H1 (cell line): ENCODE data around the gene RNF175. TPM values are rescaled to one million over a fixed set of nuclear protein-coding genes. Genes with fewer than 3 reads are reported as not detected.
A peak's percentile ranks its signal among the peaks of the same experiment; 100 is the strongest.

Experiments used
- CTCF ChIA-PET: fragments of 300-600 bp; sonication (Branson Sonifier 250); formaldehyde crosslinking; loops from one replicate; lab custom pipeline; 2021; ENCODE audit not compliant: partially characterized antibody; lab: Charles Lee
- POLR2A ChIA-PET: fragments of 300-600 bp; sonication (Branson Sonifier 250); formaldehyde crosslinking; loops from one replicate; lab custom pipeline; 2021; ENCODE audit warnings: inconsistent platforms; ENCODE audit not compliant: partially characterized antibody; lab: Charles Lee
- DNase-seq, 2 experiments: peaks; one replicate each; pipeline versions ENCODE4 v3.0.0 to v3.0.0-alpha.2; 2010 to 2022; ENCODE audit warnings: low spot score in 2 of 2, low read depth in 1 of 2, mixed read lengths in 1 of 2
- FAIRE-seq: peaks from 2 replicates; lab custom pipeline; 2011; peaks lifted over from hg19 to GRCh38; lab: Jason Lieb, UNC
- H2AFZ ChIP-seq: 2 replicates; pipeline ENCODE4 v1.8.1; 2012; ENCODE audit warnings: low read length, inconsistent platforms
- H2AK5ac ChIP-seq: 2 replicates; pipeline ENCODE4 v1.6.1; 2013; ENCODE audit warnings: low read depth, low read length
- H2BK120ac ChIP-seq: replicated peaks from 2 replicates; pipeline ENCODE3; 2013; ENCODE audit warnings: low read depth, low read length, inconsistent platforms
- H2BK12ac ChIP-seq: 2 replicates; pipeline ENCODE4 v1.6.1; 2013; ENCODE audit warnings: low read depth, low read length
- H2BK15ac ChIP-seq: 2 replicates; pipeline ENCODE4 v1.6.1; 2013; ENCODE audit warnings: low read length
- H2BK20ac ChIP-seq: 2 replicates; pipeline ENCODE4 v1.6.1; 2013; ENCODE audit warnings: low read length
- H2BK5ac ChIP-seq: 2 replicates; pipeline ENCODE4 v1.6.1; 2013; ENCODE audit warnings: low read depth, low read length
- H3K14ac ChIP-seq: 2 replicates; pipeline ENCODE4 v1.6.1; 2013; ENCODE audit warnings: inconsistent platforms; ENCODE audit not compliant: insufficient read length
- H3K18ac ChIP-seq: 2 replicates; pipeline ENCODE4 v1.6.1; 2013; ENCODE audit warnings: low read length; ENCODE audit errors: extremely low read depth
- H3K23ac ChIP-seq: 2 replicates; pipeline ENCODE4 v1.6.1; 2013; ENCODE audit warnings: inconsistent platforms; ENCODE audit not compliant: insufficient read length
- H3K23me2 ChIP-seq: 2 replicates; pipeline ENCODE4 v1.6.1; 2013; ENCODE audit warnings: low read depth, low read length
- H3K27ac ChIP-seq: 2 replicates; pipeline ENCODE4 v1.6.1; 2011; ENCODE audit warnings: low read depth, low read length, inconsistent platforms
- H3K27me3 ChIP-seq, 4 experiments: replicated peaks in 1 of 4; 1 replicate in 1 of 4; 2 replicates in 3 of 4; pipeline versions ENCODE4 v1.6.1 to v1.8.1; 2011 to 2013; ENCODE audit warnings: low read length in 3 of 4, mild to moderate bottlenecking in 3 of 4, inconsistent platforms in 2 of 4, mixed read lengths in 2 of 4, moderate library complexity in 1 of 4; ENCODE audit not compliant: control insufficient read depth in 3 of 4, insufficient read depth in 3 of 4; ENCODE audit errors: extremely low read depth in 1 of 4
- H3K36me3 ChIP-seq, 4 experiments: 2 replicates each; pipeline versions ENCODE4 v1.6.1 to v1.8.1; 2011 to 2013; ENCODE audit warnings: mild to moderate bottlenecking in 4 of 4, low read length in 3 of 4, moderate library complexity in 2 of 4, control low read depth in 1 of 4, inconsistent platforms in 1 of 4; ENCODE audit not compliant: insufficient read depth in 4 of 4, control insufficient read depth in 2 of 4
- H3K4ac ChIP-seq: replicated peaks from 2 replicates; pipeline ENCODE3; 2013; ENCODE audit warnings: low read length, low read depth, mixed read lengths, inconsistent platforms; ENCODE audit not compliant: insufficient read length
- H3K4me1 ChIP-seq, 4 experiments: replicated peaks in 1 of 4; 1 replicate in 1 of 4; 2 replicates in 3 of 4; pipeline versions ENCODE4 v1.6.1 to v1.8.1; 2011 to 2013; ENCODE audit warnings: low read length in 3 of 4, inconsistent platforms in 2 of 4, mixed read lengths in 1 of 4; ENCODE audit not compliant: insufficient read depth in 4 of 4, control insufficient read depth in 3 of 4
- H3K4me2 ChIP-seq, 2 experiments: 2 replicates each; pipeline versions ENCODE4 v1.6.1 to v1.8.1; 2011 to 2013; ENCODE audit warnings: low read depth in 2 of 2, low read length in 2 of 2, control low read depth in 1 of 2, inconsistent platforms in 1 of 2, mild to moderate bottlenecking in 1 of 2; ENCODE audit not compliant: insufficient read depth in 1 of 2
- H3K4me3 ChIP-seq, 4 experiments: fragments of 200-600, 300-600 bp in 1 of 4; sonication (generic), shearing (Covaris generic), sonication (Bioruptor Twin) in 1 of 4; 2 replicates each; pipeline versions ENCODE4 v1.5.1 to v1.8.1; 2011 to 2016; ENCODE audit warnings: low read length in 4 of 4, low read depth in 3 of 4, control low read depth in 2 of 4, inconsistent platforms in 2 of 4, mild to moderate bottlenecking in 2 of 4, mixed read lengths in 1 of 4, moderate library complexity in 1 of 4; ENCODE audit not compliant: insufficient read depth in 2 of 4; ENCODE audit errors: extremely low read depth in 1 of 4
- H3K56ac ChIP-seq: replicated peaks from 2 replicates; pipeline ENCODE3; 2013; ENCODE audit warnings: low read depth, mild to moderate bottlenecking, mixed read lengths, low read length, inconsistent platforms; ENCODE audit not compliant: insufficient read length
- H3K79me1 ChIP-seq: 2 replicates; pipeline ENCODE4 v1.6.1; 2013; ENCODE audit warnings: low read depth, low read length, control low read depth
- H3K79me2 ChIP-seq, 2 experiments: 2 replicates each; pipeline versions ENCODE4 v1.6.1 to v1.8.1; 2012 to 2013; ENCODE audit warnings: low read length in 2 of 2, mild to moderate bottlenecking in 2 of 2, inconsistent platforms in 1 of 2; ENCODE audit not compliant: insufficient read depth in 2 of 2, control insufficient read depth in 1 of 2
- H3K9ac ChIP-seq, 4 experiments: replicated peaks in 1 of 4; 1 replicate in 1 of 4; 2 replicates in 3 of 4; pipeline versions ENCODE4 v1.6.1 to v1.8.1; 2011 to 2013; ENCODE audit warnings: low read depth in 3 of 4, low read length in 3 of 4, control low read depth in 2 of 4, mild to moderate bottlenecking in 2 of 4, moderate library complexity in 2 of 4, inconsistent platforms in 1 of 4; ENCODE audit errors: extremely low read depth in 1 of 4
- H3K9me3 ChIP-seq, 2 experiments: 2 replicates each; pipeline versions ENCODE4 v1.6.1 to v1.8.1; 2012 to 2013; ENCODE audit warnings: mild to moderate bottlenecking in 2 of 2, moderate library complexity in 2 of 2, control low read depth in 1 of 2, inconsistent platforms in 1 of 2, low read depth in 1 of 2, low read length in 1 of 2, mixed read lengths in 1 of 2; ENCODE audit not compliant: insufficient read depth in 2 of 2
- H4K20me1 ChIP-seq, 2 experiments: replicated peaks in 1 of 2; 2 replicates each; pipeline versions ENCODE3 to v1.8.1; 2011 to 2013; ENCODE audit warnings: inconsistent platforms in 2 of 2, low read length in 2 of 2, mild to moderate bottlenecking in 1 of 2; ENCODE audit not compliant: insufficient read depth in 2 of 2, control insufficient read depth in 1 of 2
- H4K5ac ChIP-seq: 2 replicates; pipeline ENCODE4 v1.6.1; 2013; ENCODE audit warnings: low read length, low read depth, mixed read lengths, inconsistent platforms; ENCODE audit not compliant: insufficient read length
- H4K8ac ChIP-seq: 2 replicates; pipeline ENCODE4 v1.8.0; 2013; ENCODE audit warnings: mild to moderate bottlenecking, moderate library complexity, low read length, inconsistent platforms; ENCODE audit not compliant: insufficient read depth; ENCODE audit errors: extremely low read depth
- H4K91ac ChIP-seq: replicated peaks from 2 replicates; pipeline ENCODE3; 2013; ENCODE audit warnings: low read length, mixed read lengths, inconsistent platforms; ENCODE audit not compliant: insufficient read length
- CREB1 ChIP-seq: IDR thresholded peaks from 2 replicates; pipeline ENCODE4 v1.6.1; 2012; ENCODE audit warnings: inconsistent platforms
- EZH2 ChIP-seq: fragments of 200-600 bp; sonication (generic); IDR thresholded peaks from 2 replicates; pipeline ENCODE4 v1.7.1; 2012; ENCODE audit warnings: low read depth, mild to moderate bottlenecking, moderate library complexity, low read length, inconsistent platforms; ENCODE audit not compliant: severe bottlenecking
- WGBS, 2 experiments: shearing (Covaris generic) in 1 of 2; methylation state at CpG; one replicate each; pipeline versions ENCODE4 v1.1.6 to v1.1.7; 2013 to 2015; ENCODE audit warnings: low lambda C conversion rate in 2 of 2, mixed read lengths in 2 of 2, inconsistent platforms in 1 of 2, low coverage in 1 of 2, missing lambda C conversion rate in 1 of 2; ENCODE audit not compliant: insufficient replicate concordance in 2 of 2, insufficient coverage in 1 of 2, insufficient read length in 1 of 2; ENCODE audit errors: extremely low coverage in 1 of 2, missing lambda C conversion rate in 1 of 2; 5-methylcytosine and 5-hydroxymethylcytosine counted together
- polyA plus RNA-seq, 7 experiments: library from polyadenylated mRNA; depleted of rRNA in 3 of 7; stranded (reverse) in 5 of 7; unstranded in 2 of 7; fragments of >200 nt in 5 of 7; fragments of 200-250 nt in 2 of 7; gene quantifications; 1 replicate in 5 of 7; 2 replicates in 1 of 7; 4 replicates in 1 of 7; pipeline versions ENCODE4 v1.2.1 to v1.2.3, GENCODE V29; 2011 to 2013; ENCODE audit warnings: missing spikeins in 2 of 7, mixed read lengths in 2 of 7
- total RNA-seq: library from RNA; stranded (reverse); fragmentation: NEBNext Ultra II Directional; extraction: Animal tissue kit (Norgen Biotek cat#: 25700); gene quantifications from 2 replicates; pipeline ENCODE4 v1.2.1, GENCODE V29; 2021

Gene RNF175
- total and polyA plus RNA-seq, 2 of the 8 experiments (the other 6 are each of a cell fraction or from before 2014, with no cell fraction given): 7.9 to 9.8 TPM

GRCh38 chr4:153758688-153759406, 977 bp downstream of the RNF175 start:
- WGBS, 2 experiments: 13% methylated on average over 15 of the region's 15 CpGs; no CpG with 5 or more reads in 1 of the 2 experiments
- TF ChIP-seq EZH2 (peak; percentile 14), CREB1 (no peak)
- Histone ChIP-seq H3K9ac (peak overlapping the region; percentile 10 to 72 (median 28); a peak in 2 of 7 replicates), H4K5ac (no peak overlapping the region), H3K14ac (no peak overlapping the region), H2AK5ac (no peak overlapping the region), H2BK20ac (no peak overlapping the region), H3K4me2 (peak overlapping the region; percentile 89 to 98), H3K23ac (no peak overlapping the region), H3K18ac (peak overlapping the region; percentile 93), H3K23me2 (peaks cover 14% of the 10 kb centered on the region), H4K91ac (peak overlapping the region; percentile 1), H4K8ac (peak overlapping the region; percentile 9; the same call in 1 of the 2 replicates), H2BK120ac (no peak overlapping the region), H3K4me1 (peaks cover 11 to 27% (median 19%) of the 10 kb centered on the region in 4 experiments; a peak in 6 of 7 replicates), H3K27ac (no peak overlapping the region), H3K4me3 (peak overlapping the region; percentile 70 to 87 (median 72)), H3K79me2 (peaks cover 0 to 3% of the 10 kb centered on the region in 2 experiments; a peak in 1 of 4 replicates), H2BK5ac (peak overlapping the region; percentile 60; the same call in 1 of the 2 replicates), H2AFZ (0 out of 2 replicates have a peak overlapping the region, but pooled peaks have one; percentile 8), H3K36me3 (no peaks in the 10 kb centered on the region), H3K9me3 (0 out of 4 replicates have a peak, but pooled peaks cover 0 to 4% of the 10 kb centered on the region in 2 experiments), H3K27me3 (peaks cover 0 to 4% (median 0%) of the 10 kb centered on the region in 4 experiments; a peak in 5 of 7 replicates), H3K79me1 (no peaks in the 10 kb centered on the region; the same call in none of the 2 replicates), H2BK12ac (peak overlapping the region; percentile 40; the same call in 1 of the 2 replicates), H4K20me1 (peaks cover 0 to 8% of the 10 kb centered on the region in 2 experiments), H2BK15ac (peak overlapping the region; percentile 90; the same call in 1 of the 2 replicates), H3K56ac (no peak overlapping the region), H3K4ac (no peak overlapping the region)
- no peak for FAIRE-seq
- CTCF ChIA-PET: interaction anchor here (0.6 to 2.0 kb wide), 8 partner anchors 9 to 124 kb away, joined by 3 to 11 read pairs (median 3); no protein-coding TSS in a partner anchor
- DNase-seq: no peak
- POLR2A ChIA-PET: interaction anchor here (0.6 to 2.4 kb wide), 8 partner anchors 9 to 180 kb away, joined by 3 to 10 read pairs (median 4); partner anchors contain the start of gene SFRP2
